Hypothalamus (tissue), 51 donors: ENCODE data around the gene TMEM156.

Experiments
- DNase-seq, 51 donors: peaks; one replicate each; lab custom pipeline; 2025; lab: John Stamatoyannopoulos, UW

Gene TMEM156

GRCh38 chr4:38928974-38929373 lies 103.2 kb downstream of the TMEM156 start:
- DNase-seq, result no peak

- DNase-seq, result no peak
Observed at GRCh38 chr4:38928568-38928967, 103.6 kb downstream of the TMEM156 start.

- no peak for DNase-seq
Observed at GRCh38 chr4:38926896-38927295, 105.3 kb downstream of the TMEM156 start.

- DNase-seq, result peak in 30 of 51 donors; percentile 6 to 73 (median 29)
Observed at GRCh38 chr4:38925492-38926413, 106.5 kb downstream of the TMEM156 start.

GRCh38 chr4:38924353-38924752 lies 107.9 kb downstream of the TMEM156 start:
- no peak for DNase-seq

GRCh38 chr4:38923746-38924145 lies 108.5 kb downstream of the TMEM156 start:
- peak in 1 of 51 donors; percentile 12 for DNase-seq

- no peak for DNase-seq
Observed at GRCh38 chr4:38921151-38921550, 111.1 kb downstream of the TMEM156 start.

- DNase-seq, result no peak
Observed at GRCh38 chr4:38920677-38921076, 111.5 kb downstream of the TMEM156 start.

- DNase-seq, result no peak
Observed at GRCh38 chr4:38920186-38920585, 112.0 kb downstream of the TMEM156 start.

GRCh38 chr4:38919494-38919893 lies 112.7 kb downstream of the TMEM156 start:
- DNase-seq, result no peak

GRCh38 chr4:38917481-38918025 lies 114.7 kb downstream of the TMEM156 start:
- no peak for DNase-seq
